Nephron progenitor cell (in vitro differentiated cells): ENCODE results near the gene PLEKHA6.
A peak's percentile ranks its signal among the peaks of the same experiment; 100 is the strongest.

Source experiments
- DNase-seq: peaks from one replicate; pipeline ENCODE4 v3.0.0; 2021
- H3K27ac Mint-ChIP-seq: 2 replicates; pipeline ENCODE4 v1.8.0; 2021; ENCODE audit warnings: mild to moderate bottlenecking, moderate library complexity, mixed read lengths
- H3K27me3 Mint-ChIP-seq: 2 replicates; pipeline ENCODE4 v1.8.0; 2021; ENCODE audit warnings: mild to moderate bottlenecking, low read depth, mixed read lengths; ENCODE audit not compliant: poor library complexity
- H3K36me3 Mint-ChIP-seq: 2 replicates; pipeline ENCODE4 v1.8.0; 2021; ENCODE audit warnings: low read depth, mixed read lengths
- H3K4me1 Mint-ChIP-seq: 2 replicates; pipeline ENCODE4 v1.8.0; 2021; ENCODE audit warnings: mixed read lengths
- H3K4me3 Mint-ChIP-seq: 2 replicates; pipeline ENCODE4 v1.8.0; 2021; ENCODE audit warnings: mild to moderate bottlenecking, moderate library complexity, mixed read lengths
- H3K9me3 Mint-ChIP-seq: 2 replicates; pipeline ENCODE4 v1.8.0; 2021; ENCODE audit warnings: mild to moderate bottlenecking, moderate library complexity, mixed read lengths
- TF ChIP-seq, protein P1 (sequence below): fragments of 200-600 bp; sonication (generic); IDR thresholded peaks from 2 replicates; pipeline ENCODE4 v1.5.0; 2021; ENCODE audit warnings: antibody characterized with exemption

Gene PLEKHA6

DNA sequence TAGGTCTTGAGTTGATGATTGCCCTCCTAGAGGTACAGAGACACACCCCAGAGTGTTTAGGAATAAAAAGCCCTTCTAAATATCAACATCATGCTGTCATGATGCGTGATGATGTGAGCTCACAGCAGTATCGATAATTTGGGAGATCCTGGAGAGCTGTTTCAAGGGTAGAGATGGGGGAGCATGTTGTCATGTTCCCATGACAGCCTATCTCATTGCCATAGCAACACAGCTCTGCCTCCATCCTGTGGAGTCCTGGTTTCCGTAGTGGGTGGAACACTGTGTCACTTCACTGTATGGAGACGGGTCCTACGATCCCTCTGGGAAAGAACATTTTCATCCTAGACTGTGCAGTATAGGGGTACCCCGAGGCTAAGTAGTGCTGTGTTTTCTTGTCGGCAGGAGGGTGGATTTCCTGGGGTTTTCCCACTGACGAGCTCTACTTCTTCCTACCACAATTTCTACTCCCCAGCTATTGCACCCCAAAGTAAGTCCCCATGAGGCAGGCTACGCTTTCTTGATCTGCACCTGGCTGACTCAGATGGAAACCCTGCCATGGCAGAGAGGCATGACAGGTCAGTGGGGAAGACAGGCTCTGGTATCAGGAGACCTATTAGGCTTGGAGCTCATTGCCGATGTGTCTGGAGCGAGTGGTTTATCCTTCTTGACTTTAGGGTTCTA, 170.6 kb downstream of the PLEKHA6 start:
- TF ChIP-seq, protein P1, sequence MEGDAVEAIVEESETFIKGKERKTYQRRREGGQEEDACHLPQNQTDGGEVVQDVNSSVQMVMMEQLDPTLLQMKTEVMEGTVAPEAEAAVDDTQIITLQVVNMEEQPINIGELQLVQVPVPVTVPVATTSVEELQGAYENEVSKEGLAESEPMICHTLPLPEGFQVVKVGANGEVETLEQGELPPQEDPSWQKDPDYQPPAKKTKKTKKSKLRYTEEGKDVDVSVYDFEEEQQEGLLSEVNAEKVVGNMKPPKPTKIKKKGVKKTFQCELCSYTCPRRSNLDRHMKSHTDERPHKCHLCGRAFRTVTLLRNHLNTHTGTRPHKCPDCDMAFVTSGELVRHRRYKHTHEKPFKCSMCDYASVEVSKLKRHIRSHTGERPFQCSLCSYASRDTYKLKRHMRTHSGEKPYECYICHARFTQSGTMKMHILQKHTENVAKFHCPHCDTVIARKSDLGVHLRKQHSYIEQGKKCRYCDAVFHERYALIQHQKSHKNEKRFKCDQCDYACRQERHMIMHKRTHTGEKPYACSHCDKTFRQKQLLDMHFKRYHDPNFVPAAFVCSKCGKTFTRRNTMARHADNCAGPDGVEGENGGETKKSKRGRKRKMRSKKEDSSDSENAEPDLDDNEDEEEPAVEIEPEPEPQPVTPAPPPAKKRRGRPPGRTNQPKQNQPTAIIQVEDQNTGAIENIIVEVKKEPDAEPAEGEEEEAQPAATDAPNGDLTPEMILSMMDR = no peak
- Mint-ChIP-seq H3K36me3 (no peaks in the 10 kb centered on the region), H3K4me1 (peaks cover 39% of the 10 kb centered on the region), H3K9me3 (no peaks in the 10 kb centered on the region), H3K4me3 (peak overlapping the region; percentile 28), H3K27me3 (peaks cover 91% of the 10 kb centered on the region), H3K27ac (no peak overlapping the region)
- DNase-seq = no peak

GRCh38 chr1:204186597-204186996, 173.1 kb downstream of the PLEKHA6 start:
- H3K27ac Mint-ChIP-seq = no peak overlapping the region
- no peaks in the 10 kb centered on the region for H3K9me3 Mint-ChIP-seq
- DNase-seq = no peak
- H3K36me3 Mint-ChIP-seq = no peaks in the 10 kb centered on the region
- H3K27me3 Mint-ChIP-seq = peaks cover 78% of the 10 kb centered on the region
- TF ChIP-seq, protein P1 = no peak
- H3K4me1 Mint-ChIP-seq = peaks cover 39% of the 10 kb centered on the region
- H3K4me3 Mint-ChIP-seq = no peak overlapping the region

DNA sequence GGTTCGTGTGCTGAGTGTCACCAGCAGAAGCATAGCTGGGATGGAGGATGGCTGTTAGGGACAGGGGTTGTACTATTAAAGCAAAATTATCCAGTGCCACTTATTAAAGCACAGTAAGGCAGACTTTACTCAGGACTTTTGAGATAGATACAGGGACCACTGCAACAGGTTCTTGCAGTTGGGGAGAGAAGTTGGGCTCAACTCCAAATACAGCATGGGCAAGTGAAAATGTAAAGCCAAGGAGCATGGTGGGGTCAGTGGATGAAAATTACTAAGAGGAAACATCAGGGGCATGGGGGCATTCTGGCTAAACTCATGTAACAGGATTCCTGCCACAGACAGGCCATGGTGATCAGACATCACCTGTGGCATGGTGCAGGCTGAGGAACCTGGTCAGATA, 178.6 kb downstream of the PLEKHA6 start:
- no peaks in the 10 kb centered on the region for H3K9me3 Mint-ChIP-seq
- peaks cover 43% of the 10 kb centered on the region for H3K27me3 Mint-ChIP-seq
- H3K27ac Mint-ChIP-seq = no peak overlapping the region
- H3K4me1 Mint-ChIP-seq = peaks cover 34% of the 10 kb centered on the region
- H3K4me3 Mint-ChIP-seq = no peak overlapping the region
- DNase-seq = no peak
- TF ChIP-seq, protein P1 = no peak
- H3K36me3 Mint-ChIP-seq = no peaks in the 10 kb centered on the region

- H3K4me1 Mint-ChIP-seq = peaks cover 32% of the 10 kb centered on the region
- H3K27ac Mint-ChIP-seq = no peak overlapping the region
- no peak overlapping the region for H3K4me3 Mint-ChIP-seq
- DNase-seq = no peak
- H3K36me3 Mint-ChIP-seq = no peaks in the 10 kb centered on the region
- TF ChIP-seq, protein P1 = no peak
- peaks cover 34% of the 10 kb centered on the region for H3K27me3 Mint-ChIP-seq
- no peaks in the 10 kb centered on the region for H3K9me3 Mint-ChIP-seq
These were observed 179.6 kb downstream of the PLEKHA6 start for GRCh38 chr1:204180133-204180532.

DNA sequence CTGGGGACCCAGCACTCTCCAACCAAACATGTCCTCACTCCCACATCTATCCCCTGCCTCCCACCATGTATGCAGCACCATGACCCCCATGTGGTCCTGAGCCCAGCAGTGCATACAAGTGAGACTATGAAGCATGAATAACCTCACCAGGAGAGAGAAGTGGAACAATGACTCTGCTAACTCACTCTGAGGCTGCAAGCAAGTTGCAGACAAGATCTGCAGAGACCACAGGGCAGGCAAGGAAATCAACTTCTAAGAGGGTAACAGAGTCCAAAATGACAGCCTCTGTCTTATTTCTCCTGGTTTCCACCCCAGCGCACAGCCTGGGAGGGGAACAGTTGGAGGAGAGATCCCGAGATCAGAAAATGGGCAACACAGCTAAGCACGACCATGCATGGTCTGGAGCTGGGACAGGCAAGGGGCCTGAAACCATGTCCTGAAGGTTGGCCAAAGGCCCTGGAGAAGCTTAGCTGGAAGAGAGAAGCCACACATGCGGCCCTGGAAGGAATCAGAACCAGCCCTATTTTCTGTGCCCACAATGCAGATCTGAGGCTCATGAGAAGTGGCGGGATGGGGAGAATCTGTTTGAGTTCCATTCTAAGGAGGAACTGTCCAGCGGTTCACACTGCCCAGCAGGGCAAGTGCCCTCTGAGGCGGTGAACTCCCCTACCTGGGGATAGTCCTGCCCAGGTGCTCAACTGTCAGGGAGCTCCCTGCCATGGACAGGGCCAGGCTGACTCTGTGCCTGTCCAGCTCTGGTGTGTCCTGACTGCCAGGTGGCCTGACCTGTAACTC, 181.0 kb downstream of the PLEKHA6 start:
- no peak for DNase-seq
- Mint-ChIP-seq H3K27me3 (peaks cover 30% of the 10 kb centered on the region), H3K36me3 (no peaks in the 10 kb centered on the region), H3K9me3 (no peaks in the 10 kb centered on the region), H3K4me3 (no peak overlapping the region), H3K27ac (no peak overlapping the region), H3K4me1 (peaks cover 32% of the 10 kb centered on the region)
- TF ChIP-seq, protein P1 = no peak
